IMR-90 (cell line): ENCODE measurements around the gene TFDP2. TPM values are rescaled to one million over a fixed set of nuclear protein-coding genes. Genes with fewer than 3 reads are reported as not detected.

Source experiments
- ATAC-seq: fragments of 200-7000 bp; cut with Tn5 transposase; 2 replicates; pipeline ENCODE4 v1.9.1; 2020; ENCODE audit warnings: low read depth, mild to moderate bottlenecking, moderate library complexity
- BruUV-seq: library from RNA; stranded (reverse); fragments of 400-500 nt; replicated peaks from 2 replicates; lab custom pipeline; 2021; lab: Mats Ljungman, UMichigan
- CTCF ChIA-PET: fragments of 300-600 bp; formaldehyde crosslinking; extraction: SDS; loops from one replicate; lab custom pipeline; 2021; ENCODE audit warnings: antibody characterized with exemption; lab: Yijun Ruan, JAX
- POLR2A ChIA-PET: fragments of 300-600 bp; sonication (Branson Sonifier 250); formaldehyde crosslinking; loops from one replicate; lab custom pipeline; 2022; ENCODE audit warnings: antibody characterized with exemption; ENCODE audit not compliant: unreplicated experiment; lab: Charles Lee
- DNase-seq: peaks from one replicate; pipeline ENCODE4 v3.0.0; 2013
- H2AFZ ChIP-seq: replicated peaks from 2 replicates; pipeline ENCODE3; 2013; ENCODE audit warnings: low read length, mild to moderate bottlenecking; ENCODE audit not compliant: poor library complexity
- H2AK5ac ChIP-seq: 2 replicates; pipeline ENCODE4 v1.6.1; 2013; ENCODE audit warnings: low read depth, low read length, inconsistent platforms
- H2AK9ac ChIP-seq: replicated peaks from 2 replicates; pipeline ENCODE3; 2013; ENCODE audit warnings: mild to moderate bottlenecking, low read depth, low read length, moderate library complexity; ENCODE audit not compliant: poor library complexity
- H2BK120ac ChIP-seq: 2 replicates; pipeline ENCODE4 v1.6.1; 2013; ENCODE audit warnings: low read depth, low read length, inconsistent platforms
- H2BK15ac ChIP-seq: 3 replicates; pipeline ENCODE4 v1.6.1; 2013; ENCODE audit warnings: low read depth, low read length, inconsistent platforms
- H2BK20ac ChIP-seq: 2 replicates; pipeline ENCODE4 v1.6.1; 2013; ENCODE audit warnings: low read depth, mild to moderate bottlenecking, inconsistent platforms, low read length, moderate library complexity
- H2BK5ac ChIP-seq: 2 replicates; pipeline ENCODE4 v1.6.1; 2013; ENCODE audit warnings: mild to moderate bottlenecking, low read depth, low read length, inconsistent platforms; ENCODE audit not compliant: poor library complexity, severe bottlenecking
- H3K14ac ChIP-seq: replicated peaks from 2 replicates; pipeline ENCODE4 v1.6.1; 2013; ENCODE audit warnings: low read depth, low read length, inconsistent platforms
- H3K18ac ChIP-seq: 2 replicates; pipeline ENCODE4 v1.6.1; 2013; ENCODE audit warnings: low read depth, low read length, control low read depth
- H3K23ac ChIP-seq: 2 replicates; pipeline ENCODE4 v1.6.1; 2013; ENCODE audit warnings: low read depth, low read length, inconsistent platforms
- H3K27ac ChIP-seq: 2 replicates; pipeline ENCODE4 v1.5.1; 2013; ENCODE audit warnings: mild to moderate bottlenecking, control low read depth, low read length; ENCODE audit not compliant: insufficient read depth
- H3K27me3 ChIP-seq: 2 replicates; pipeline ENCODE4 v1.6.1; 2013; ENCODE audit warnings: low read length; ENCODE audit not compliant: control insufficient read depth, insufficient read depth
- H3K36me3 ChIP-seq: 2 replicates; pipeline ENCODE4 v1.6.1; 2013; ENCODE audit warnings: low read length, mixed read lengths; ENCODE audit not compliant: control insufficient read depth, insufficient read depth
- H3K4ac ChIP-seq: 2 replicates; pipeline ENCODE4 v1.6.1; 2013; ENCODE audit warnings: low read depth, low read length, inconsistent platforms
- H3K4me1 ChIP-seq: 2 replicates; pipeline ENCODE4 v1.6.1; 2013; ENCODE audit warnings: low read length, mixed read lengths; ENCODE audit not compliant: control insufficient read depth, insufficient read depth
- H3K4me2 ChIP-seq: 2 replicates; pipeline ENCODE4 v1.6.1; 2013; ENCODE audit warnings: low read depth, mild to moderate bottlenecking, control low read depth, low read length, moderate library complexity
- H3K4me3 ChIP-seq: 2 replicates; pipeline ENCODE4 v1.5.1; 2013; ENCODE audit warnings: low read depth, mild to moderate bottlenecking, control low read depth, low read length, moderate library complexity; ENCODE audit not compliant: insufficient read depth
- H3K56ac ChIP-seq: 2 replicates; pipeline ENCODE4 v1.6.1; 2013; ENCODE audit warnings: low read length, inconsistent platforms; ENCODE audit not compliant: insufficient read depth; ENCODE audit errors: extremely low read depth
- H3K79me1 ChIP-seq, 2 experiments: 2 replicates each; pipeline ENCODE4 v1.6.1; 2013; ENCODE audit warnings: low read length in 2 of 2, inconsistent platforms in 1 of 2, low read depth in 1 of 2
- H3K9ac ChIP-seq: 2 replicates; pipeline ENCODE4 v1.6.1; 2013; ENCODE audit warnings: low read depth, low read length, control low read depth
- H3K9me1 ChIP-seq: 2 replicates; pipeline ENCODE4 v1.6.1; 2013; ENCODE audit warnings: low read length, inconsistent platforms; ENCODE audit not compliant: insufficient read depth
- H3K9me3 ChIP-seq: 2 replicates; pipeline ENCODE4 v1.6.1; 2013; ENCODE audit warnings: low read length; ENCODE audit not compliant: control insufficient read depth, insufficient read depth
- H4K20me1 ChIP-seq: 2 replicates; pipeline ENCODE4 v1.6.1; 2013; ENCODE audit warnings: low read length, inconsistent platforms; ENCODE audit not compliant: insufficient read depth
- H4K5ac ChIP-seq: 2 replicates; pipeline ENCODE4 v1.6.1; 2013; ENCODE audit warnings: mild to moderate bottlenecking, low read depth, low read length, control low read depth
- H4K8ac ChIP-seq, 2 experiments: 2 replicates each; pipeline ENCODE4 v1.6.1; 2013; ENCODE audit warnings: low read depth in 2 of 2, low read length in 2 of 2, control low read depth in 1 of 2, inconsistent platforms in 1 of 2
- H4K91ac ChIP-seq: 2 replicates; pipeline ENCODE4 v1.6.1; 2013; ENCODE audit warnings: low read depth, low read length, inconsistent platforms; ENCODE audit not compliant: insufficient read depth
- CEBPB ChIP-seq: IDR thresholded peaks from 2 replicates; pipeline ENCODE4 v1.6.1; 2012; ENCODE audit warnings: low read depth, low read length, improper control_type of control experiment
- CHD1 ChIP-seq: IDR thresholded peaks from 2 replicates; pipeline ENCODE4 v1.6.1; 2012; ENCODE audit warnings: low read depth, low read length, improper control_type of control experiment
- WGBS, 2 experiments: methylation state at CpG; one replicate each; pipeline versions ENCODE4 v1.1.5 to v1.1.7; 2013; ENCODE audit warnings: missing lambda C conversion rate in 2 of 2; ENCODE audit not compliant: insufficient read length in 1 of 2; ENCODE audit errors: extremely low coverage in 2 of 2; 5-methylcytosine and 5-hydroxymethylcytosine counted together
- dilution Hi-C: fragments of 300-500 bp; cut with HindIII; formaldehyde crosslinking; loops from one replicate; pipeline ENCODE4 v1.14.3; 2018; ENCODE audit warnings: low sequenced_read_pairs; ENCODE audit not compliant: unreplicated experiment
- in situ Hi-C: fragments of 300-500 bp; cut with MboI; formaldehyde crosslinking; loops from 3 replicates; pipeline ENCODE4 v1.14.3; 2019; ENCODE audit warnings: low sequenced_read_pairs, inconsistent platforms, mixed read lengths
- intact Hi-C: fragments of 100-400 bp; cut with micrococcal nuclease; formaldehyde crosslinking; loops from 2 replicates; pipeline ENCODE4 v1.10.0; 2022
- polyA plus RNA-seq, 3 experiments: library from polyadenylated mRNA; depleted of rRNA; stranded (reverse); fragments of >200 nt; gene quantifications; 2 replicates each; pipeline ENCODE4 v1.2.3, GENCODE V29; 2012; ENCODE audit warnings: low replicate concordance in 1 of 3
- total RNA-seq: library from RNA; depleted of rRNA; stranded (reverse); fragments of >200 nt; gene quantifications from 2 replicates; pipeline ENCODE4 v1.2.3, GENCODE V29; 2012

Gene TFDP2
- total and polyA plus RNA-seq, 2 of the 4 experiments (the other 2 are of a cell fraction), result 10.7 to 23.7 TPM

- Histone ChIP-seq H2AK9ac (no peak overlapping the region), H3K36me3 (no peaks in the 10 kb centered on the region), H3K9ac (no peak overlapping the region), H3K27me3 (no peaks in the 10 kb centered on the region), H3K9me1 (no peaks in the 10 kb centered on the region; the same call in 1 of the 2 replicates), H3K56ac (no peak overlapping the region), H3K9me3 (no peaks in the 10 kb centered on the region), H4K91ac (no peak overlapping the region), H2BK5ac (no peak overlapping the region), H3K4me2 (no peak overlapping the region), H3K27ac (no peak overlapping the region), H3K4ac (no peak overlapping the region), H4K8ac (no peak overlapping the region), H3K18ac (no peak overlapping the region), H2BK120ac (no peak overlapping the region), H3K23ac (no peak overlapping the region), H3K14ac (no peak overlapping the region), H3K79me1 (no peaks in the 10 kb centered on the region), H2BK20ac (no peak overlapping the region), H4K5ac (no peak overlapping the region), H3K4me3 (no peak overlapping the region), H2BK15ac (no peak overlapping the region), H4K20me1 (no peaks in the 10 kb centered on the region), H2AK5ac (no peak overlapping the region), H3K4me1 (no peaks in the 10 kb centered on the region), H2AFZ (no peak overlapping the region)
- dilution Hi-C loops (no loop called here), intact Hi-C loops (no loop called here), in situ Hi-C loops (no loop called here)
- no peak for DNase-seq
- WGBS, 2 experiments, result 100% methylated on average over 2 of the region's 3 CpGs; no CpG with 5 or more reads in 1 of the 2 experiments
- BruUV-seq, result no TSS peak
- TF ChIP-seq CHD1 (no peak), CEBPB (no peak)
- ChIA-PET POLR2A (no interaction called here), CTCF (interaction anchor here (0.6 kb wide), 1 partner anchor 24 kb away, joined by 3 read pairs; no protein-coding TSS in a partner anchor)
- ATAC-seq, result no peak
These were observed 76.5 kb downstream of the TFDP2 start for GRCh38 chr3:142072816-142073215.
